WTC11 (cell line): ENCODE measurements around the gene TMED3.

Experiments
- FOXJ3 ChIP-seq: sonication (generic); formaldehyde crosslinking; IDR thresholded peaks from 2 replicates; pipeline ENCODE4 v1.9.0; 2021; ENCODE audit warnings: missing genetic modification reagents, mild to moderate bottlenecking, borderline replicate concordance
- FOXP1 ChIP-seq: sonication (generic); formaldehyde crosslinking; IDR thresholded peaks from 2 replicates; pipeline ENCODE4 v1.8.0; 2022; ENCODE audit warnings: missing genetic modification reagents, mild to moderate bottlenecking, moderate library complexity, borderline replicate concordance
- JAZF1 ChIP-seq: fragments of 250-450 bp; sonication (Bioruptor Pico); IDR thresholded peaks from 2 replicates; pipeline ENCODE4 v1.9.0; 2021; ENCODE audit warnings: moderate library complexity, mild to moderate bottlenecking, inconsistent platforms
- JUN ChIP-seq: sonication (generic); formaldehyde crosslinking; IDR thresholded peaks from 2 replicates; pipeline ENCODE4 v1.8.0; 2023; ENCODE audit warnings: mild to moderate bottlenecking, missing genetic modification reagents
- MXD4 ChIP-seq: fragments of 250-450 bp; sonication (Bioruptor Pico); IDR thresholded peaks from 2 replicates; pipeline ENCODE4 v1.8.0; 2021; ENCODE audit warnings: mild to moderate bottlenecking, moderate library complexity, borderline replicate concordance
- NR1H2 ChIP-seq: sonication (generic); formaldehyde crosslinking; IDR thresholded peaks from 2 replicates; pipeline ENCODE4 v1.9.0; 2021; ENCODE audit warnings: mild to moderate bottlenecking, moderate library complexity, missing genetic modification reagents
- ZNF138 ChIP-seq: sonication (generic); formaldehyde crosslinking; conservative IDR thresholded peaks from 2 replicates; pipeline ENCODE4 v1.8.1; 2022; ENCODE audit warnings: mild to moderate bottlenecking, moderate library complexity, missing genetic modification reagents
- TF ChIP-seq, protein P1 (sequence below): fragments of 200-600 bp; IDR thresholded peaks from 2 replicates; pipeline ENCODE4 v1.8.0; 2022; ENCODE audit warnings: antibody characterized with exemption
- TF ChIP-seq, protein P2 (sequence below): sonication (generic); formaldehyde crosslinking; IDR thresholded peaks from 2 replicates; pipeline ENCODE4 v1.8.0; 2022; ENCODE audit warnings: mild to moderate bottlenecking, missing genetic modification reagents
- TF ChIP-seq, protein P3 (sequence below): sonication (generic); formaldehyde crosslinking; IDR thresholded peaks from 2 replicates; pipeline ENCODE4 v1.8.1; 2023; ENCODE audit warnings: mild to moderate bottlenecking, missing genetic modification reagents
- TF ChIP-seq, protein P4 (sequence below): sonication (generic); formaldehyde crosslinking; IDR thresholded peaks from 2 replicates; pipeline ENCODE4 v1.8.1; 2023; ENCODE audit warnings: mild to moderate bottlenecking, missing genetic modification reagents
- TF ChIP-seq, protein P5 (sequence below): sonication (generic); formaldehyde crosslinking; conservative IDR thresholded peaks from 2 replicates; pipeline ENCODE4 v1.8.1; 2023; ENCODE audit warnings: mild to moderate bottlenecking, low read depth, missing genetic modification reagents, moderate library complexity

DNA sequence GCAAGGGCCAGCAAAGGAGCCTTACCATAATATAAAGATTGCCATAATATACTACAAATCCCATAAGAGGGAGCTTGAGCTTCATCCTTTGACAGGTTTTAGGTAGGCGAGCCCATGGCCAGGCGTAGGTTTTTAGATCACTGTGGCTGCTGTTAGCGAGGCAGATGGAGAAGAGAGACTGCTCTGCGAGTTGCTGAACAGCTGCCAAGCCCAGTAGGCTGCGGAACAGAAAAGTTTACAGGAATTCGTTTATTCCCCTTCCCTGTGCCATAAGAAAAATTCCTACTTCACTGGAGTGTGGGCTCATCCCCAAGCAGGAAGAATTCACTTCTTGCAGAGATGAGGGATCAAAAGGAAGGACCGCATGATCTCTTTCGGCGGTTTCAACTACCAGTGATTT, 30.5 kb downstream of the TMED3 start:
- TF ChIP-seq MXD4 (no peak), NR1H2 (CRISPR knock-in tag) (no peak), FOXP1 (CRISPR knock-in tag) (no peak), JAZF1 (CRISPR knock-in tag) (no peak), ZNF138 (CRISPR knock-in tag) (no peak), FOXJ3 (no peak), JUN (CRISPR knock-in tag) (no peak)
- TF ChIP-seq, protein P1, sequence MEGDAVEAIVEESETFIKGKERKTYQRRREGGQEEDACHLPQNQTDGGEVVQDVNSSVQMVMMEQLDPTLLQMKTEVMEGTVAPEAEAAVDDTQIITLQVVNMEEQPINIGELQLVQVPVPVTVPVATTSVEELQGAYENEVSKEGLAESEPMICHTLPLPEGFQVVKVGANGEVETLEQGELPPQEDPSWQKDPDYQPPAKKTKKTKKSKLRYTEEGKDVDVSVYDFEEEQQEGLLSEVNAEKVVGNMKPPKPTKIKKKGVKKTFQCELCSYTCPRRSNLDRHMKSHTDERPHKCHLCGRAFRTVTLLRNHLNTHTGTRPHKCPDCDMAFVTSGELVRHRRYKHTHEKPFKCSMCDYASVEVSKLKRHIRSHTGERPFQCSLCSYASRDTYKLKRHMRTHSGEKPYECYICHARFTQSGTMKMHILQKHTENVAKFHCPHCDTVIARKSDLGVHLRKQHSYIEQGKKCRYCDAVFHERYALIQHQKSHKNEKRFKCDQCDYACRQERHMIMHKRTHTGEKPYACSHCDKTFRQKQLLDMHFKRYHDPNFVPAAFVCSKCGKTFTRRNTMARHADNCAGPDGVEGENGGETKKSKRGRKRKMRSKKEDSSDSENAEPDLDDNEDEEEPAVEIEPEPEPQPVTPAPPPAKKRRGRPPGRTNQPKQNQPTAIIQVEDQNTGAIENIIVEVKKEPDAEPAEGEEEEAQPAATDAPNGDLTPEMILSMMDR, result no peak
- TF ChIP-seq, protein P2, sequence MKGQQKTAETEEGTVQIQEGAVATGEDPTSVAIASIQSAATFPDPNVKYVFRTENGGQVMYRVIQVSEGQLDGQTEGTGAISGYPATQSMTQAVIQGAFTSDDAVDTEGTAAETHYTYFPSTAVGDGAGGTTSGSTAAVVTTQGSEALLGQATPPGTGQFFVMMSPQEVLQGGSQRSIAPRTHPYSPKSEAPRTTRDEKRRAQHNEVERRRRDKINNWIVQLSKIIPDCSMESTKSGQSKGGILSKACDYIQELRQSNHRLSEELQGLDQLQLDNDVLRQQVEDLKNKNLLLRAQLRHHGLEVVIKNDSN (CRISPR knock-in tag), result no peak
- TF ChIP-seq, protein P3, sequence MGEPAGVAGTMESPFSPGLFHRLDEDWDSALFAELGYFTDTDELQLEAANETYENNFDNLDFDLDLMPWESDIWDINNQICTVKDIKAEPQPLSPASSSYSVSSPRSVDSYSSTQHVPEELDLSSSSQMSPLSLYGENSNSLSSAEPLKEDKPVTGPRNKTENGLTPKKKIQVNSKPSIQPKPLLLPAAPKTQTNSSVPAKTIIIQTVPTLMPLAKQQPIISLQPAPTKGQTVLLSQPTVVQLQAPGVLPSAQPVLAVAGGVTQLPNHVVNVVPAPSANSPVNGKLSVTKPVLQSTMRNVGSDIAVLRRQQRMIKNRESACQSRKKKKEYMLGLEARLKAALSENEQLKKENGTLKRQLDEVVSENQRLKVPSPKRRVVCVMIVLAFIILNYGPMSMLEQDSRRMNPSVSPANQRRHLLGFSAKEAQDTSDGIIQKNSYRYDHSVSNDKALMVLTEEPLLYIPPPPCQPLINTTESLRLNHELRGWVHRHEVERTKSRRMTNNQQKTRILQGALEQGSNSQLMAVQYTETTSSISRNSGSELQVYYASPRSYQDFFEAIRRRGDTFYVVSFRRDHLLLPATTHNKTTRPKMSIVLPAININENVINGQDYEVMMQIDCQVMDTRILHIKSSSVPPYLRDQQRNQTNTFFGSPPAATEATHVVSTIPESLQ (CRISPR knock-in tag), result no peak
- TF ChIP-seq, protein P4, sequence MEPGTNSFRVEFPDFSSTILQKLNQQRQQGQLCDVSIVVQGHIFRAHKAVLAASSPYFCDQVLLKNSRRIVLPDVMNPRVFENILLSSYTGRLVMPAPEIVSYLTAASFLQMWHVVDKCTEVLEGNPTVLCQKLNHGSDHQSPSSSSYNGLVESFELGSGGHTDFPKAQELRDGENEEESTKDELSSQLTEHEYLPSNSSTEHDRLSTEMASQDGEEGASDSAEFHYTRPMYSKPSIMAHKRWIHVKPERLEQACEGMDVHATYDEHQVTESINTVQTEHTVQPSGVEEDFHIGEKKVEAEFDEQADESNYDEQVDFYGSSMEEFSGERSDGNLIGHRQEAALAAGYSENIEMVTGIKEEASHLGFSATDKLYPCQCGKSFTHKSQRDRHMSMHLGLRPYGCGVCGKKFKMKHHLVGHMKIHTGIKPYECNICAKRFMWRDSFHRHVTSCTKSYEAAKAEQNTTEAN (CRISPR knock-in tag), result no peak
- TF ChIP-seq, protein P5, sequence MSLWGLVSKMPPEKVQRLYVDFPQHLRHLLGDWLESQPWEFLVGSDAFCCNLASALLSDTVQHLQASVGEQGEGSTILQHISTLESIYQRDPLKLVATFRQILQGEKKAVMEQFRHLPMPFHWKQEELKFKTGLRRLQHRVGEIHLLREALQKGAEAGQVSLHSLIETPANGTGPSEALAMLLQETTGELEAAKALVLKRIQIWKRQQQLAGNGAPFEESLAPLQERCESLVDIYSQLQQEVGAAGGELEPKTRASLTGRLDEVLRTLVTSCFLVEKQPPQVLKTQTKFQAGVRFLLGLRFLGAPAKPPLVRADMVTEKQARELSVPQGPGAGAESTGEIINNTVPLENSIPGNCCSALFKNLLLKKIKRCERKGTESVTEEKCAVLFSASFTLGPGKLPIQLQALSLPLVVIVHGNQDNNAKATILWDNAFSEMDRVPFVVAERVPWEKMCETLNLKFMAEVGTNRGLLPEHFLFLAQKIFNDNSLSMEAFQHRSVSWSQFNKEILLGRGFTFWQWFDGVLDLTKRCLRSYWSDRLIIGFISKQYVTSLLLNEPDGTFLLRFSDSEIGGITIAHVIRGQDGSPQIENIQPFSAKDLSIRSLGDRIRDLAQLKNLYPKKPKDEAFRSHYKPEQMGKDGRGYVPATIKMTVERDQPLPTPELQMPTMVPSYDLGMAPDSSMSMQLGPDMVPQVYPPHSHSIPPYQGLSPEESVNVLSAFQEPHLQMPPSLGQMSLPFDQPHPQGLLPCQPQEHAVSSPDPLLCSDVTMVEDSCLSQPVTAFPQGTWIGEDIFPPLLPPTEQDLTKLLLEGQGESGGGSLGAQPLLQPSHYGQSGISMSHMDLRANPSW, result no peak
